ENCODE results near the gene HOXA10.

The HOXA10 gene

GRCh38 chr7:27203365-27203953 lies 29.3 kb upstream of the HOXA10 start:
- DNase-seq (ENCODE audit: low read depth), result no peak

- DNase-seq (ENCODE audit: low read depth), result no peak
Measured at GRCh38 chr7:27202862-27203134, 28.7 kb upstream of the HOXA10 start.

GRCh38 chr7:27202018-27202861 lies 28.1 kb upstream of the HOXA10 start:
- DNase-seq (ENCODE audit: low read depth), result no peak

- no peak for DNase-seq (ENCODE audit: low read depth)
Measured at GRCh38 chr7:27201580-27202017, 27.5 kb upstream of the HOXA10 start.

- DNase-seq (ENCODE audit: low read depth), result no peak
Measured at GRCh38 chr7:27200761-27201579, 26.9 kb upstream of the HOXA10 start.

GRCh38 chr7:27199849-27200760 lies 26.0 kb upstream of the HOXA10 start, which contains the start of gene HOXA13:
HOXA13 (minus strand) TSS chr7:27200091; CDS start chr7:27200077, 14 bp downstream.
- no peak for DNase-seq (ENCODE audit: low read depth)

GRCh38 chr7:27198871-27199801 lies 25.0 kb upstream of the HOXA10 start:
- DNase-seq (ENCODE audit: low read depth), result no peak

GRCh38 chr7:27198138-27198841 lies 24.2 kb upstream of the HOXA10 start:
- DNase-seq (ENCODE audit: low read depth), result no peak

- DNase-seq (ENCODE audit: low read depth), result no peak
Measured at GRCh38 chr7:27197137-27198042, 23.3 kb upstream of the HOXA10 start.

GRCh38 chr7:27196287-27196767 lies 22.2 kb upstream of the HOXA10 start:
- no peak for DNase-seq (ENCODE audit: low read depth)

GRCh38 chr7:27194686-27195379 lies 20.7 kb upstream of the HOXA10 start:
- DNase-seq (ENCODE audit: low read depth), result no peak

GRCh38 chr7:27194002-27194352 lies 19.9 kb upstream of the HOXA10 start:
- DNase-seq (ENCODE audit: low read depth), result no peak

- no peak for DNase-seq (ENCODE audit: low read depth)
Measured at GRCh38 chr7:27193335-27194001, 19.3 kb upstream of the HOXA10 start.

- no peak for DNase-seq (ENCODE audit: low read depth)
Measured at GRCh38 chr7:27192546-27193334, 18.6 kb upstream of the HOXA10 start.

- DNase-seq (ENCODE audit: low read depth), result no peak
Measured at GRCh38 chr7:27191833-27192545, 17.9 kb upstream of the HOXA10 start.

- DNase-seq (ENCODE audit: low read depth), result no peak
Measured at GRCh38 chr7:27191161-27191731, 17.1 kb upstream of the HOXA10 start.
